LNCaP clone FGC (cell line): ENCODE data around the gene MAGI1.
"Not testable (repeated sequence)": the region's sequence is repeated elsewhere in the genome, so short reads cannot be mapped to it uniquely, and the experiment has no call there.

Source experiments
- DNase-seq: peaks from one replicate; pipeline ENCODE4 v3.0.0-alpha.2; 2011; ENCODE audit warnings: low read depth
- H3K4me3 ChIP-seq: 2 replicates; pipeline ENCODE4 v1.5.1; 2011; ENCODE audit warnings: mild to moderate bottlenecking, low read depth, low read length, control low read depth
- TF ChIP-seq, protein P1 (sequence below): IDR thresholded peaks from 2 replicates; pipeline ENCODE4 v1.5.1; 2012; ENCODE audit warnings: mild to moderate bottlenecking; ENCODE audit not compliant: control insufficient read depth, insufficient read depth; ENCODE audit errors: extremely low read depth

Gene MAGI1

DNA sequence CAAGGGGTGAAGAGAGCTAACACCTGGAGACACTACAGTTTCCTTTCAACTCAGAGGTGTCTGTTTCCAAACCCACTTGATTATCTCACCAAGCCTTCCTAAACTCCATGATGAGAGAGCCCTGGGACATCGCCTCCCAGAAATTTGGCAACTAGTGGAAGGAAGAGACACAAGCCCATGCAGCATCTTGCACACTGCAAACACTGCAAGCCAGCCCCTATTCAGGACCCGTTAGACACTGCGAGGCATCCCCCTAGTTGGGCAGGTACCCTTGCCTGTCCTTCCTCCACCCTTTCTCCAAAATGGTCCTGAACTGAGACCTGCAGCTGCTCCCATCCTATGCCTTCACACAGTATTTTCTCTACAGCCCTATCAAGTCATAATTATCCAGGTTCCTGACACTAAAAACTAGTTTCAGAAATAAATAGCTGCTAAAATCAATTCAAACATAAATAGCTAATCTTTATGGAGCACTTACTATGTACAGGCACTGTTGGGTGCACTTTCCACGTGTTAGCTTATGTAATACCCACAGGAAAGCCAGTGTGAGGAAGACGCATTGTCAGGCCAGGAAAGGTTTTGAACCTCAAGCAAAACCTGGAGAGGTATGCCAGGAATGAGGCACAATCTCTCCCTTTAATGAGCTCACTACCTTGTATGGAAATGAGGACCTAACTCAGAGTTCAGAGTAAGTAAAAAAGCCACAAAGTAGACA, 2.8 kb downstream of the MAGI1 start:
- TF ChIP-seq, protein P1, sequence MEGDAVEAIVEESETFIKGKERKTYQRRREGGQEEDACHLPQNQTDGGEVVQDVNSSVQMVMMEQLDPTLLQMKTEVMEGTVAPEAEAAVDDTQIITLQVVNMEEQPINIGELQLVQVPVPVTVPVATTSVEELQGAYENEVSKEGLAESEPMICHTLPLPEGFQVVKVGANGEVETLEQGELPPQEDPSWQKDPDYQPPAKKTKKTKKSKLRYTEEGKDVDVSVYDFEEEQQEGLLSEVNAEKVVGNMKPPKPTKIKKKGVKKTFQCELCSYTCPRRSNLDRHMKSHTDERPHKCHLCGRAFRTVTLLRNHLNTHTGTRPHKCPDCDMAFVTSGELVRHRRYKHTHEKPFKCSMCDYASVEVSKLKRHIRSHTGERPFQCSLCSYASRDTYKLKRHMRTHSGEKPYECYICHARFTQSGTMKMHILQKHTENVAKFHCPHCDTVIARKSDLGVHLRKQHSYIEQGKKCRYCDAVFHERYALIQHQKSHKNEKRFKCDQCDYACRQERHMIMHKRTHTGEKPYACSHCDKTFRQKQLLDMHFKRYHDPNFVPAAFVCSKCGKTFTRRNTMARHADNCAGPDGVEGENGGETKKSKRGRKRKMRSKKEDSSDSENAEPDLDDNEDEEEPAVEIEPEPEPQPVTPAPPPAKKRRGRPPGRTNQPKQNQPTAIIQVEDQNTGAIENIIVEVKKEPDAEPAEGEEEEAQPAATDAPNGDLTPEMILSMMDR = no peak
- H3K4me3 ChIP-seq = no peak overlapping the region
- DNase-seq = no peak

DNA sequence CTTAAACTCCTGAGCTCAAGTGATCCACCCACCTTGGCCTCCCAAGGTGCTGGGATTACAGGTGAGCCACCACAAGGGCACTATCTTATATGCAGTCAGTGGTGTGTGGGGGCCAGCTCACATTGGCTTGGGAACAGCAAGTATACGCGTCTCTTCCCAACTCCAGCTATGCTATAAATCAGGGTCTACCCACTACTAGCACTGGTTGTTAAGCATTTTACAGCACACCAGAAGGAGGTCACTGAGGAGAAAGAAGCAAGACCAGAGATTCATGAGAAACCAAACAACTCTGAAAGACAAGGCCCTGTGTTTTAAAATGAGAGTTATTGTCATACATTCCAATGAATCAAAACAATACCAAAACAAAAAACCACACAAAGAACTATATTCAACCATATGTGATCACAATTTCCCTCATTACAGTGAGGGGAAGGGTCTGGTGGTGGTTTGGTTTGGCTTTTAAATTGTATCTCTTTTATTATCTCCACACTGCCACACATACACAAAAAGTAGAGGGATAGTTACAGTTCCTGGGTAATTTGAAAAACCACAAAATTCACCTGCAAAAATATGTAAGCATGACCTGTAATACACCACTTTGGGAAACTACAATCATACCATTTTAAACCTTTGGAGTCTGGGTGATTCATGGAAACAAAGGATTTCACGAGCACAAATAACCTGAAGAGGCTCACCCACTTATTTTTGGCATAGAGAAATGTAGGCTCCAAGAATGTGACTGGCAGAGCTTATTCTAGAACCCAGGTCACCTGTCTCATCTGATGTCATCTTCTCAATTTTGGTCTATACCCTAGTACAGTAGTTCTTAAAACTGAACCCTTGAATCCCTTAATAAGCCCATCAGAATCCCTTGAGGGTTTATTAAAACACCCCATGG, 5.2 kb downstream of the MAGI1 start:
- no peak overlapping the region for H3K4me3 ChIP-seq
- DNase-seq = no peak
- TF ChIP-seq, protein P1 = no peak

DNA sequence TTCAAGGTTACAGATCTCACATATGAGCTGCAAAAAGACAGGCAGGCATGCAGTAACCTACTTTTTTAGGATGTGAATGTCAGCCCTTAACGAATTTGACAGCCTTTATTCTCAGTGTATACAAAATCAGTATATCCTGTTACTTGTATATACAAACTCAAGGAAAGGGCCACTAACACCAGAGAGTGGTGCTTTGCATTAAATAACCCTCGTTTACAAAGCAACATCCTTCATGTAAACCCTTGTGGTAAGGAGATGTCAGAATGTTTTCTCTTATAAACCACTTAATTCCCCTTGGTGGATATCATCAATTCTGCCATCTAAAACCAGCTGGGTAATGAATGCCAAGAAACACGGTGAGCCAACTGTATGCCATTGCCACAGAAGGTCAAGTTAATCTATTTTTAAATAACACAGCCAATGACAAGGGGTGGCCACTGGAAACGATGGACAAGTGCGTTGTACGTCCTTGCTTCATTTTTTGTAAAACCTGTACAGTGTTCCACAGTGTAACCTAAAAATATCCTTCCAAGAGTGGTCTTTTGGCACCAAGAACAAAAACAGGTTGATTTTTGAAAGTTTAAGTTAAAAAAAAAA, 7.5 kb downstream of the MAGI1 start:
- TF ChIP-seq, protein P1 = no peak
- no peak overlapping the region for H3K4me3 ChIP-seq
- DNase-seq = no peak

DNA sequence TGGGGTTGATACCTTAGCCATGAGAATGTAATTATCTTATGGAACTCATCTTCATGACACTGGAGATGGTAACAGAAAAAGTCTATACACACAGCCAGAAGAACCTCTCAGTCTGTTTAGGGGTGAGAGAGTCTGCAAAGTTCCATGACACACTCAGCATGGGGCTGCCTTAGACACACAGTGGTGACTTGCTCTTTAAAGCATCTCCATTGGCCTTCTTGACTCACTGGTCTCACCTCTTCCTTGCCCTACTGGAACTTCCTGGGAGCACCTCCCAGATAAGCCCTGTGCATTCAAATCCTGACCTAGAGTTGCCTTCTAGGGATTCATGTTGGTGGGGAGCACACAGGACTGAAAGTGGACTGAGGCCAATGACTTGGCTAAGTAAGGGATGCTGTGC, 9.3 kb downstream of the MAGI1 start:
- TF ChIP-seq, protein P1 = no peak
- no peak for DNase-seq
- no peak overlapping the region for H3K4me3 ChIP-seq

DNA sequence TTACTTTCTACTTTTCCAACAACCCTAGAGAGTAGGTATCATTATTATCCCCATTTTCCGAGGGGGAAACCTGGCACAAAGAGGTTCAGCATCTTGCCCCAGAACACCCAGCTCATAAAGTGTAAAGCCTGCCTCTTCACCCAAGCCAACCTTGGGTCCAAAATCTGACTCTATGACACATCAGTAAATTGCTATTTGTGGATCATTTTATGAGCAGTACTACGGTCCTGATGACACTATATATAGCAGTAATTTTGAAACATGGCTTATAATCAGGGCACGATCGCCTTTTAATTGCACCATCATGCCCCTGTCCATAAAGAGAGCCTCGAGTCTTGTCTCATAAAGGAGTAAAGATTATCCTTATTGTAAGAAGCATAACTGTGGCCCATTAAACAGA, 9.7 kb downstream of the MAGI1 start:
- no peak overlapping the region for H3K4me3 ChIP-seq
- TF ChIP-seq, protein P1 = no peak
- no peak for DNase-seq

DNA sequence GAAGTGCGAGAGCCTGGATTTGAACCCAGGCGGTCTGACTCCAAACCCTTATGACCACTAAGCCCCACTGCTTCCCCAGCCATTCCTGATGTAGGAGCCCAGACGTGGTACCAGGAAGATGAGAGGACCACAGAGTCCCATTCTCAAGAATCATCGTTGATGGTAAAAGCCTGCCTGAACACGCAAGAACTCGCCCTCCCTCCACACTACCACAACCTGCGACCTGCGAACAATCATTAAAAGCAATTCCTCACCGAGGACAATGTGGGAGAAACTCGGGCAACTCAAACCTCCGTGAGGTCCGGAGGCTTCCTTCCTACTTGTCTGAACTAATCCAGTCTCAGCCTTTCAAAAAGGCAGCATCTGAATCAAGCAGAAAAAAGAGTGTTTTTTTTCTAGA, 10.3 kb downstream of the MAGI1 start:
- TF ChIP-seq, protein P1 = no peak
- DNase-seq = no peak
- no peak overlapping the region for H3K4me3 ChIP-seq

DNA sequence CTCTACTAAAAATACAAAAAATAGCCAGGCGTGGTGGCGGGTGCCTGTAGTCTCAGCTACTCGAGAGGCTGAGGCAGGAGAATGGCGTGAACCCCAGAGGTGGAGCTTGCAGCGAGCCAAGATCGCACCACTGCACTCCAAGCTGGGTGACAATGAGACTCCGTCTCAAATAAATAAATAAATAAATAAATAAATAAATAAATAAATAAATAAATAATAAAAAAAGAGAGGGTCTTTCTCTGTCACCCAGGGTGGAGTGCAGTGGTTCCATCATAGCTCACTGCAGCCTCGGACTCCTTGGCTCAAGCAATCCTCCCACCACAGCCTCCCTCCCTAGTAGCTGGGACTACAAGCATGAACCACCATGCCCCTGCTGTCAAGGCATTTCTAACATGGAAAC, 11.6 kb downstream of the MAGI1 start:
- DNase-seq = not testable (repeated sequence)

More for the DNA sequence above, 11.6 kb downstream of the MAGI1 start:
- not testable (repeated sequence) for H3K4me3 ChIP-seq
